Duodenal mucosa (tissue), 2 donors: ENCODE measurements around the gene ARIH1.

Experiments used
- H3K27ac ChIP-seq: one replicate; pipeline ENCODE4 v1.7.0; 2013; ENCODE audit warnings: low read depth, low read length
- H3K27me3 ChIP-seq, 2 donors: one replicate each; pipeline ENCODE4 v1.7.0; 2013; ENCODE audit warnings: low read length in 2 of 2, control low read depth in 1 of 2; ENCODE audit not compliant: insufficient read depth in 2 of 2, control insufficient read depth in 1 of 2
- H3K36me3 ChIP-seq, 2 donors: one replicate each; pipeline ENCODE4 v1.7.0; 2013; ENCODE audit warnings: low read length in 2 of 2, control low read depth in 1 of 2; ENCODE audit not compliant: insufficient read depth in 2 of 2, control insufficient read depth in 1 of 2
- H3K4me1 ChIP-seq, 2 donors: one replicate each; pipeline ENCODE4 v1.7.0; 2013; ENCODE audit warnings: low read length in 2 of 2, control low read depth in 1 of 2; ENCODE audit not compliant: insufficient read depth in 2 of 2, control insufficient read depth in 1 of 2
- H3K4me3 ChIP-seq, 2 donors: one replicate each; pipeline ENCODE4 v1.7.0; 2013; ENCODE audit warnings: low read length in 2 of 2, low read depth in 1 of 2
- H3K9ac ChIP-seq, 2 donors: one replicate each; pipeline ENCODE4 v1.7.0; 2013; ENCODE audit warnings: low read length in 2 of 2, low read depth in 1 of 2
- H3K9me3 ChIP-seq, 2 donors: one replicate each; pipeline ENCODE4 v1.7.0; 2013; ENCODE audit warnings: low read length in 2 of 2, control low read depth in 1 of 2; ENCODE audit not compliant: control insufficient read depth in 1 of 2

ARIH1 gene

DNA sequence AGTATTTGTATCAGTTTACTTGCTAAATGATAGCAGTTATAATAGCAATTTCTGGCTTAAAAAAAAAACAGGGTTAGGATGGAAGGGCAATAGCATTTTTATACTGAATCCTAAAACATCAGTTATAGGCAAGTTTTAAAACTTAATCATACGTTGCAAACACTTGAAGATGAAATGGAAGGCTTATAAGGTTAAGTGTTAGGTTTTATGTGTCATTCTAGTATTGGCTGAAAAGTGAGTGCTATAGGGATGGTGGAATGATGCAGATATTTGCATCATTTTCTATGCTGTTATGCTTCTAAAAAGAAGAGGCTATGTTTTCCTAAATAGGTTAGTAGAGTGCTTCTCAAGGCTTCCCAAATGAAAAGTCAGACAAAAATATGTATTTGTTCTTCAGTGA, 23.3 kb downstream of the ARIH1 start:
- Histone ChIP-seq H3K4me1 (peaks cover 3 to 6% of the 10 kb centered on the region in 2 donors), H3K4me3 (no peak overlapping the region), H3K36me3 (peaks cover 0 to 3% of the 10 kb centered on the region in 2 donors), H3K9ac (no peak overlapping the region), H3K9me3 (no peaks in the 10 kb centered on the region), H3K27me3 (no peaks in the 10 kb centered on the region), H3K27ac (no peak overlapping the region)

DNA sequence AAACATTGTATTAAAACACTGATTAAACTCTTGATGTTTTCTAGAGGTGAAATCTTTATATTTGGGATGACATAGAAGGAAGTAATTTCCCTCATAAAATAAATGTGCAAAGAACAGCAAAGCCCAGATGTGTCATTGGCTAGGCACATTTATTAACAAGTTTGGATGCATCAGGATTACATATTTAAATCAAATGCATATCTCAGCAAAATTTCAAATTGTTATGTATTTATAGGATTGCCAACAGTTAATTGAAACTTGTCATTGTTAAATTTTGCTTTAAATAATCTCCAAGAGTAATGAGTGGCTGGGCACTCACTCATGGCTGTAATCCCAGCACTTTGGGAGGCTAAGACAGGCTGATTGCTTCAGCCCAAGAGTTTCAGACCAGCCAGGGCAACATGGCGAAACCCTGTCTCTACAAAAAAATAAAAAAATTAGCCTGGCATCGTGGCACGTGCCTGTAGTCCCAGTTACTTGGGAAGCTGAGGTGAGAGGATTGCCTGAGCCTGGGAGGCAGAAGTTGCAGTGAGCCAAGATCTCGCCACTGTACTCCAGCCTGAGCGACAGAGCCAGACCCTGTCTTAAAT, 28.2 kb downstream of the ARIH1 start:
- Histone ChIP-seq H3K36me3 (peaks cover 0 to 3% of the 10 kb centered on the region in 2 donors), H3K9me3 (no peaks in the 10 kb centered on the region), H3K4me1 (peaks cover 0 to 4% of the 10 kb centered on the region in 2 donors), H3K27me3 (no peaks in the 10 kb centered on the region), H3K4me3 (no peak overlapping the region), H3K9ac (no peak overlapping the region), H3K27ac (no peak overlapping the region)

DNA sequence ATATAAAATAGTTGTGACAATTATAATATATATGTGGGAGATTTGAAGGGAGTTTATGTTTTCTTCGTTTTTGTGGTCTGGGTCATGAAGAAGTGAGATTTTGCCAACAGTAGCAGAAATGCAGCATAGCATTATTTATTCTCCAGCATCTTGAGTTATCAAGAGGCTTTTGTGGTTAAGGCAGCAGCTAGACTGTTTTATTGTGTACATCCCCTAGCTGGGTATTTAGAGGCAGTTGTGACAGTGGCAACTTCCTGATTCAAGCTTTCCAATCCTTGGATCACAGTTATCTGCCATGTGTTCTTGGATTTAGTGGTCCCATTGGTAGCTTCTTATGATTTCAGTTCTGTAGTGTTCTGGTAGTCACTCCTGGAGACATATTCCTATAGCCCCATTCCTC, 29.0 kb downstream of the ARIH1 start:
- H3K4me1 ChIP-seq, result no peaks in the 10 kb centered on the region
- no peak overlapping the region for H3K9ac ChIP-seq
- H3K36me3 ChIP-seq, result peaks cover 0 to 3% of the 10 kb centered on the region in 2 donors

GRCh38 chr15:72507402-72508092, 33.4 kb downstream of the ARIH1 start:
- Histone ChIP-seq H3K27me3 (no peaks in the 10 kb centered on the region), H3K4me1 (no peaks in the 10 kb centered on the region), H3K36me3 (no peaks in the 10 kb centered on the region), H3K27ac (no peak overlapping the region), H3K4me3 (no peak overlapping the region), H3K9ac (no peak overlapping the region), H3K9me3 (no peaks in the 10 kb centered on the region)

More for the DNA sequence above, 29.0 kb downstream of the ARIH1 start:
- no peak overlapping the region for H3K4me3 ChIP-seq
- H3K27ac ChIP-seq, result no peak overlapping the region
- H3K27me3 ChIP-seq, result no peaks in the 10 kb centered on the region
- H3K9me3 ChIP-seq, result no peaks in the 10 kb centered on the region

DNA sequence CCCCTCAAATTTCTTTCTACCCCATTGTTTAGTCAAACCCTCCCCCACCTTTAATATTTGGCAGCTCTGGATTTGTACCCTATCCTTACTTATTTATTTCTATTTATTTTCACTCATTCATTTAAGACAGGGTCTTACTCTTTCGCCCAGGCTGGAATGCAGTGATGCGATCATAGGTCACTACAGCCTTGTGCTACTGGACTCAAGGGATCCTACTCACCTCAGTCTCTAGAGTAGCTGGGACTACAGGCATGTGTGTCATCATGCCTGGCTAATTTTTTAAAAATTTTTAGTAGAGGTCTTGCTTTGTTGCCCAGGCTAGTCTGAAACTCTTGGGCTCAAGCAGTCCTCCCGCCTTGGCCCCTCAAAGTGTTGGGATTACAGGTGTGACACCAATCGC, 35.4 kb downstream of the ARIH1 start:
- Histone ChIP-seq H3K36me3 (no peaks in the 10 kb centered on the region), H3K9me3 (no peaks in the 10 kb centered on the region), H3K27ac (no peak overlapping the region), H3K4me1 (no peaks in the 10 kb centered on the region), H3K4me3 (no peak overlapping the region), H3K9ac (no peak overlapping the region), H3K27me3 (no peaks in the 10 kb centered on the region)

- H3K36me3 ChIP-seq, result no peaks in the 10 kb centered on the region
- no peak overlapping the region for H3K27ac ChIP-seq
- H3K4me1 ChIP-seq, result no peaks in the 10 kb centered on the region
- no peaks in the 10 kb centered on the region for H3K9me3 ChIP-seq
- H3K9ac ChIP-seq, result no peak overlapping the region
- no peaks in the 10 kb centered on the region for H3K27me3 ChIP-seq
- no peak overlapping the region for H3K4me3 ChIP-seq
Observed at GRCh38 chr15:72511536-72511935, 37.4 kb downstream of the ARIH1 start.

- H3K4me3 ChIP-seq, result no peak overlapping the region
- H3K9me3 ChIP-seq, result no peaks in the 10 kb centered on the region
- H3K36me3 ChIP-seq, result peaks cover 0 to 4% of the 10 kb centered on the region in 2 donors
- no peaks in the 10 kb centered on the region for H3K27me3 ChIP-seq
- no peak overlapping the region for H3K9ac ChIP-seq
- H3K27ac ChIP-seq, result no peak overlapping the region
- no peaks in the 10 kb centered on the region for H3K4me1 ChIP-seq
Observed at GRCh38 chr15:72515591-72516389, 41.7 kb downstream of the ARIH1 start.

GRCh38 chr15:72516777-72517176, 42.6 kb downstream of the ARIH1 start:
- Histone ChIP-seq H3K4me1 (no peaks in the 10 kb centered on the region), H3K36me3 (peaks cover 0 to 4% of the 10 kb centered on the region in 2 donors), H3K27ac (no peak overlapping the region), H3K9ac (no peak overlapping the region), H3K9me3 (no peaks in the 10 kb centered on the region), H3K27me3 (no peaks in the 10 kb centered on the region), H3K4me3 (no peak overlapping the region)

DNA sequence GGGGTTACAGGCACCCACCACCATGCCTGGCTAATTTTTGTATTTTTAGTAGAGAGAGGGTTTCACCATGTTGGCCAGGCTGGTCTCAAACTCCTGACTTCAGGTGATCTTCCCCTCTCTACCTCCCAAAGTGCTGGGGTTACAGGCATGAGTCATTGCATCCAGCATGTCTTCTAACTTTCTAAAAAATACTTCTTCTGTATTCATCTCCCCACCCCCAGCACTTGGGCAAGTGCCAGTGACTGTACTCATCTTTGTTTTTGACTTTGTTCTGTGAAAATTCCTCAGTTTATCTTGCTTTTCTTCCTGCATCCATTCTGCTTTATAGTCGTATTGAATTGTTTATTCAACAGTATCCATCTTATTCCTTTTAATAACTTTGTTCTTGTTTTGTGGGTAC, 47.6 kb downstream of the ARIH1 start:
- Histone ChIP-seq H3K4me1 (no peaks in the 10 kb centered on the region), H3K27ac (no peak overlapping the region), H3K4me3 (no peak overlapping the region), H3K9ac (no peak overlapping the region), H3K36me3 (peaks cover 0 to 7% of the 10 kb centered on the region in 2 donors), H3K9me3 (no peaks in the 10 kb centered on the region), H3K27me3 (no peaks in the 10 kb centered on the region)

DNA sequence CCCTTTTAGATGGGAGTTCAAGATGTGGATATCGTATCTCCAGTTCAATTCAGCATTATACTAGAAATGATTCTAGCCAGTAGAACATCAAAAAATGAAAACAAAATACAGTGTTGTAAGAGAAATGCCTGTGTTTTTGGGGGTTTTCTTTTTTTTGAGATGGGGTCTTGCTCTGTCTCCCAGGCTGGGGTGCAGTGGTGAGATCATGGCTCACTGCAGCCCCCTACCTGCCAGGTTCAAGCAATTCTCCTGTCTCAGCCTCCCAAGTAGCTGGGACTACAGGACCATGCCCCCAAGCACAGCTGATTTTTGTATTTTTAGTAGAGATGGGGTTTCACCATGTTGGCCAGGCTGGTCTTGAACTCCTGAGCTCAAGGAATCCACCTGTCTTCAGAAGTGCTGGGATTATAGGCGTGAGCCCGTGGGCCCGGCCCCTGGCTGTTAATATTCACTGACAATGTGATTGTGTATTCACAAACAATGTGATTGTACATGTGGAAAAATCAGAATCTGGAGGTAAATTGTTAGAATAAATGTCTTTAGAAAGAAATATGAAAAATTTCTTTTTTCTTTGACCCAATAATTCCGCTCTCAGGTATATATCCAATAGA, 59.0 kb downstream of the ARIH1 start:
- H3K27ac ChIP-seq, result no peak overlapping the region
- no peak overlapping the region for H3K9ac ChIP-seq
- H3K9me3 ChIP-seq, result no peaks in the 10 kb centered on the region
- no peaks in the 10 kb centered on the region for H3K27me3 ChIP-seq
- H3K36me3 ChIP-seq, result no peaks in the 10 kb centered on the region
- no peak overlapping the region for H3K4me3 ChIP-seq
- H3K4me1 ChIP-seq, result no peaks in the 10 kb centered on the region
